Panc1 (cell line): Measurements from ENCODE around the gene RASGRF2.

ENCODE experiments used
- CTCF ChIP-seq: fragments of 450-650 bp; IDR thresholded peaks from 2 replicates; pipeline ENCODE4 v1.5.1; 2017; ENCODE audit warnings: mild to moderate bottlenecking
- POLR2AphosphoS5 ChIP-seq: IDR thresholded peaks from 2 replicates; pipeline ENCODE4 v1.6.1; 2012; ENCODE audit warnings: mild to moderate bottlenecking, low read depth, low read length, moderate library complexity
- REST ChIP-seq, 2 experiments: IDR thresholded peaks; 2 replicates each; pipeline ENCODE4 v1.6.1; 2011 to 2012; ENCODE audit warnings: low read depth in 2 of 2, control low read depth in 1 of 2, low read length in 1 of 2, mild to moderate bottlenecking in 1 of 2, moderate library complexity in 1 of 2; ENCODE audit not compliant: insufficient read depth in 1 of 2

GRCh38 chr5:80934751-80935150 lies 25.4 kb upstream of the RASGRF2 start:
- TF ChIP-seq REST (IDR thresholded peaks at IDR 0.05; ENCODE audit: insufficient read depth in 1 of 2, low read depth in 2 of 2, low read length in 1 of 2), result no peak
- TF ChIP-seq POLR2AphosphoS5, result no peak
- peak; percentile 28; the same call in 1 of the 2 replicates for TF ChIP-seq CTCF
